ENCODE measurements around the gene GPS2.

- TF ChIP-seq CTCF (IDR thresholded peaks at IDR 0.05) (no peak), POLR2A (IDR thresholded peaks at IDR 0.05) (no peak)
These were observed 3.1 kb upstream of the GPS2 start for GRCh38 chr17:7318121-7318860.

All from uterus (tissue), 2 donors.